GM19025 (cell line): Measurements from ENCODE around the gene CRACR2B.

Source experiments
- ATAC-seq: cut with Tn5 transposase; IDR thresholded peaks from one replicate; pipeline ENCODE4 v1.9.1; 2021; ENCODE audit warnings: mild to moderate bottlenecking, low read depth, moderate library complexity; ENCODE audit not compliant: unreplicated experiment

Gene CRACR2B

DNA sequence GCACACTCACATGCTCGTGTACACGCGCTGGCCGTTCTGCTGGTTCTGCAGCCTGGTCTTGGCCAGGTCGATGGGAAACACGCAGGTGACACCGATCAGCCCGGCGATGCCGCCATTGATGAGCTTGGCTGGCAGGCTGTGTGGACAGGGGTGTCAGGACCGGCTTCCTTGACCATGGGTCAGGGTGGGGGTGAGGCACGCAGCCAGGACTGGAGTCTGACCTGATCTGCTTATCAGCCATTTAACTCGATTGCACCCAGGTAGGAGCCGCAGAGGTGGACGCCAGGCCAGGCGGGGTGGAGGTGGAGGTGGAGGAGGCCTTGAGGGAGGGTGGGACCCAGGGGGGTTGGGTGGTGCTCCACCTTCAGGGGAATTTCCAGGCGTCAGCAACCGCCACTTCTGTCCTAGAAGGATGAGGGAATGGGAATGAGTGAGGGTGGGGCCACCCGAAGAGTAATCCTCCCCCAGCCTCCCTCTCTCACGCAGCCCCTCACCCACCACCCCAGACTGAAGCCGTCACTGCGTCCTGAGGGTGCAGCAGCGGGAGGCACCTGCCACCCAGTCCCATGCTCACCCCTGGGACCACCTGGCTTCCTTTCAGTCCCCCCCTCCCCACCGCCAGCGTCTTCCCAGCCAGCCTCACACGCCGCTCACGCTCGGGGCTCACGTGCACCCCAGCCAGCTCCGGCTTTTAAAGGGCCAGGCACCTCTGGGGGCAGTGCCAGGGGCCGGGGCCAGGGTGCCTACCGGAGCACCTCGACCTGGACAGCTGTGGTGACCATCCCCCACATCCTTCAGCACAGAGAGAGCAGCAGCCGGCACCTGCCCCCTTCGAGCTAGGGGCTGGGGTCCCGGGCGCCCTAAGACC lies 32.7 kb upstream of the CRACR2B start:
- ATAC-seq, result no peak

DNA sequence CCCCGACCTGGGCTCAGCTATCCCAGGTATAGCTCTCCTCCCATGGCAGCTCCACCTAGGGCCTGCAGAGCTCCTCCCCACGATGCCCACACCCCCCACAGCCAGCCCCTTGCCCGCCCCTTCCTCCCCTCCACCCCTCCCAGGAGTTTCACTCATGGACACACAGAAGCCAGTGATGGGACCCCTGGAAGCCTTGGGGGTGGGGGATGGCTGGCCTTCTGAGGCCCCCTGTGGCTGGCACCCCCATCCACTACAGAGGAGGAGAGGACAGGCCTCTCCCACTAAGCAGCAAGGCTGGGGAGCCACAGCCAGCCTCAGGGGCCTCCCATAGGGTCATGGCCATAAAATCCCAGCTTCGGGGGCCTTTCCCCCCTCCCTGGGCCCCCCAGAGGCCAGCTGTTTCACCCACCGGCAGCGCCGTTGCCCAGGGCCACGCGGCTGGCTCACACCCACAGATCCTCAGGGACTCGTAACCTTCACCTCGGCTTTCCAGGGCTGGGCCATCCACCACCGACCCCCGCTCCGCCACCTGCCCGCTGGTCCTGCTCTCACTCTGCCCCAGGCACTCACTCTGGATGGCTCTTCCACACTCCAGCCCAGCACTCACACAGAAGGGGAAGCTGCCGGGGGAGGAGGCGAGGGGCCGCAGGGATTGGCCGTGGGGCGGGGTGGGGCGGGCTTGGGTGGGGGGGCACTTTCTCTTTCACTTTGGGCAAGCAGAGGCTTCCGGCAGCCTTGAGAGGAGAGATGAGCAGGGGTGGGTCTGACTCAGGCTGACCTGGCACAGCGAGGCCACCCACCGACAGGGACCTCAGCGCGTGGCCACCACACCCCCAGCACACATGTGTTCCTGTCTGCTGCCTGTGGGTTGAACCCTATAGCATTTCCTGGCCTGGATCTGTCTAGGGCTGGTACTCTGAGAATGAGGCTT lies 31.8 kb upstream of the CRACR2B start:
- no peak for ATAC-seq

DNA sequence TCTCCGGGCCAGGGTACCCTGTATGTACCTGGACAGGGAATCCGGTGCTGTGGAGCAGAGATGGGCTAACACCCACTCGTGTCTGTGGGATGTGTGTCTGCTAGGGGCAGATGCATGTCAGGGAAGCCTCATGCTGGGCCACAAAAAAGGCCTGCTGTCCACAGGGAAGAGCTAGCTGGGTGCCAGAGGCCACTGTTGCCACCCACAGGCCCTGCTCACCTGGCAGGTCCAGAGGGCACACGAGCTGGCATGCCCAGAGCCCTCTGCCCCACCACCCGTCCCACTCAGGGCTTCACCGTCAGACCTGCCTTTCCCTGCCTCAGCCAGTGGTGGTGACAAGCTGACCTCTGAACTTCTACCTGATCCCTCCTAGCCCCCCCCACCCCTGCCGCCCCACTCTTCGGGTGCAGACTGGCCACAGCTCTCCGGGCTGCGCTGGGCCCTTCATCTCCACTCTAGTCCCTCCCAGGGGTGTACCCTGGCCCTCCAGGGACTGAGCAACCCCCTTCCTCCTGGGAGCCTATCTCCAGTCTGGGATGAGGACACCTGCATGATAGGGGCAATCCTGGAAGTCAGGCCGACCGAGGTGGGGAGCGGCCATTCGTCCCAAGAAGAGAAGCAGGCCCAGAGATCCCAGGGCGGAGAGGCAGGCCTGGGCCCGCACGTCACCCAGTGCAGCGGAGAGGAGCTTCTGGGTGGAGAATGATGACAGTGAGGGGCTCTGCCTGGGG lies 31.0 kb upstream of the CRACR2B start:
- ATAC-seq, result no peak

- ATAC-seq, result peak; percentile 38
Observed at GRCh38 chr11:797296-798092, 30.2 kb upstream of the CRACR2B start.

DNA sequence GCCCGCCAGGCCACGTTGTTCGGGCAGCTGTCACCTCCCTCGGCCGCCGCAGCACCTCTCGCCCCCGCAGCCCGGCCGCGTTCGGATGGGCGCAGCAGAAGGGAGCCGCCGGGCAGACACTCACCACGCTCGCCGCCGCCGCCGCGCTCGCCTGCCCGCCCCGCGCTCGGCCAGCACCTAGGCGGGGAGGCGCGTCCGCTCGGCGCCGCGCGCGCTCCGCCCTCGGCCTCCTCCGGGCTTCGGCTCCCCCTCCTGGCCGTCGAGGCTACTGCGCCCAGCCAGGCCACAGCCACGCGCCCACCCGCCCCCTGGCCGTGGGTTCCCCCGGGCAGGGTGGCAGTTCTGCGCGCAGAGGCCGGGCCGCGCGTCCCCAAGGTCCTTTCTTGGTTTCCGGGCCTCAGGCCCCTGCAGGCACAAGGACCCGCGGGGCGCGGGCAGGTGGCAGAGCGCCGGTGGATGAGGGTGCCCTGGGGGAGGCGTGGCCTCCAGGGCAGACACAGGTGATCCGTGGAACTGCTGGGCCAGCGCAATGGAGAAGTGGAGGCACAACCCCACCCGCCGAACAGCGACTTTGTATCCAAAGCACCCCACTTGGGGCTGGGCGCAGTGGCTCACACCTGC lies 29.5 kb upstream of the CRACR2B start, which contains the start of gene SLC25A22:
Gene SLC25A22 (minus strand): TSS at position 189 of the 621 bp plus-strand sequence. CDS start 3,275 bp downstream, outside the sequence.
- ATAC-seq, result peak; percentile 65

- no peak for ATAC-seq
Observed at GRCh38 chr11:799641-800316, 27.9 kb upstream of the CRACR2B start.

DNA sequence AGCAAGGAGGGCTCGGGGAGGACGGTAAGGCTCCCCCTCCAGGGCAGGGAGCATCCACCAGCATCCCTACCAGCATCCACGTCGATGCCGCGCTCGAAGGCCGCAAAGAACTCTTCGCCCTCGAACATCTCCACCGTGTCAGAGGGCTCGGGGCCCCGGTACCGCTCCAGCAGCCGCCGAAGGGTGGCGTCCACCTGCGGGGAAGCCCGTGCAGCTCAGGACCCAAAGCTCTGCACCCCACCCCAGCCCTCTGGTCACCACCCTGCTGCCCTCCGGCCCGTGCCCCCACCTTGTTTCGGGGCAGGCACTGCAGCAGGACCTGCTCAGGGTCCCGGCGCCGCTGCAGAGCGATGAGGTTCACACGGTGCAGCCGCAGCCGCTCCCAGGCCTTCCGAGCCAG lies 27.2 kb upstream of the CRACR2B start:
- ATAC-seq, result no peak

GRCh38 chr11:801097-801780 lies 26.5 kb upstream of the CRACR2B start:
- ATAC-seq, result no peak

- no peak for ATAC-seq
Observed at GRCh38 chr11:802018-802617, 25.6 kb upstream of the CRACR2B start.

DNA sequence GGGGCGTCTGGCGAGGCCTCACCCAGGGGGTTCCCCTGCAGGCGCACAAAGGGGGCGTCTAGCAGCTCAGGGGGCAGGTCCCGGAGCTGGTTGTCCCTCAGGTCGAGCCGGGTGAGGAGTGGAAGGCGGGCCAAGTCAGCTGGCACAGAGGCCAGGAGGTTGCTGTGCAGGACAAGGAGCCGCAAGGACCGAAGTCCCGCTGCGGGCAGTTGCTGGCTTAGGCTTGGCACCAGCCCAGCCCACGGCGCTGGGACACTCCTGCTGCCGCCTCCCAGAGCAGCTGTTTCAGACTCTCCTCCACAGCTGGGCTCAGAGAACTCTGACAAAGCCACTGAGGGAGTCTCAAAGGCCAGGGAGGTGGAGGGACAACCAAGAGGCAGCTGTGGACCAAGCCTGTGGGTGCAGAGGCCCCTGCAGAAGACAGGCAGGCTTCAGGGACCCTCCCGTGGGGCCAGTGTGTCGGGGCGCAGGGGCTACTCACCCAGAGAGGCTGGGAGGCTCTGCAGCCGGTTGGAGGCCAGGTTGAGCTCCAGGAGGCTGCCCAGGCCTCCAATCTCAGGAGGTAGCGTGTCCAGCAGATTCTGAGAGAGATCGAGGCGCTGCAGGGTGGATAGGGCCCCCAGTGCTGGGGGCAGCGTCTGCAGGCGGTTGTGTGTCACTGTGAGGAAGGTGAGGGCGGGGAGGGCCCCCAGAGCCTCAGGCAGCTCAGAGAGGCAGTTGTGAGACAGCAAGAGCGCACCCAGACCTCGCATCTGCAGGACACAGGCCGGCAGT lies 24.8 kb upstream of the CRACR2B start:
- ATAC-seq, result no peak

DNA sequence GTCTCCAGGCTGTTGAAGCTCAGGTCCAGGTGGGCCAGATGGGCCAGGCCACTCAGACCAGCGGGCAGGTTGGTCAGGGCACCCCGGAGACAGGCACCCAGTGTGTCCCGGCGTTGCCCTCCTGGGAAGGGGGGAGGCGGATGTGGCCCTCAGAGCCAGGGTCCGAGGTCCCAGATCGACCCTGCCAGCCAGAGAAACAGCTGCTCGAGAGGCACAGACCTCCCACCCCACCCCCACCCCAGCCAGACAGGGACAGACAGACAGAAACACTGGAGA lies 24.3 kb upstream of the CRACR2B start:
- ATAC-seq, result no peak

GRCh38 chr11:803770-804598 lies 23.7 kb upstream of the CRACR2B start:
- no peak for ATAC-seq

DNA sequence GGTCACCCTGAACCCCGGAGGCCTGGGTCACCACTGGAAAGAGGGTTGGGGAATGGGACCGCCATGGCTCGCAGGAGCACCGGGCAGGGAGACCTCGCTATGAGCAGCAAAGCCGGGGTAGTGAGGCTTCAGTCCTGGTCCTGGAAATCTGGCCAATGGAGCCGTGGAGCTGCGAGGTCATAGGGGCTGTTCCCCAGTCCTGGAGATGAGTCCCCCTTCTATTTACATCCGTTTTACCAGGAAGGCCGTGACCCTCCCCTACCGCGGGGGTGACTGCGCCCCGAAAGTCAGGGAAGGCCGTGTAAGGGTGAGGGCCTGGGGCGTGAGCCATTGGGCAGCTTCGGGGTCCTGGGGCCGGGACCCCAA lies 23.1 kb upstream of the CRACR2B start:
- ATAC-seq, result no peak

DNA sequence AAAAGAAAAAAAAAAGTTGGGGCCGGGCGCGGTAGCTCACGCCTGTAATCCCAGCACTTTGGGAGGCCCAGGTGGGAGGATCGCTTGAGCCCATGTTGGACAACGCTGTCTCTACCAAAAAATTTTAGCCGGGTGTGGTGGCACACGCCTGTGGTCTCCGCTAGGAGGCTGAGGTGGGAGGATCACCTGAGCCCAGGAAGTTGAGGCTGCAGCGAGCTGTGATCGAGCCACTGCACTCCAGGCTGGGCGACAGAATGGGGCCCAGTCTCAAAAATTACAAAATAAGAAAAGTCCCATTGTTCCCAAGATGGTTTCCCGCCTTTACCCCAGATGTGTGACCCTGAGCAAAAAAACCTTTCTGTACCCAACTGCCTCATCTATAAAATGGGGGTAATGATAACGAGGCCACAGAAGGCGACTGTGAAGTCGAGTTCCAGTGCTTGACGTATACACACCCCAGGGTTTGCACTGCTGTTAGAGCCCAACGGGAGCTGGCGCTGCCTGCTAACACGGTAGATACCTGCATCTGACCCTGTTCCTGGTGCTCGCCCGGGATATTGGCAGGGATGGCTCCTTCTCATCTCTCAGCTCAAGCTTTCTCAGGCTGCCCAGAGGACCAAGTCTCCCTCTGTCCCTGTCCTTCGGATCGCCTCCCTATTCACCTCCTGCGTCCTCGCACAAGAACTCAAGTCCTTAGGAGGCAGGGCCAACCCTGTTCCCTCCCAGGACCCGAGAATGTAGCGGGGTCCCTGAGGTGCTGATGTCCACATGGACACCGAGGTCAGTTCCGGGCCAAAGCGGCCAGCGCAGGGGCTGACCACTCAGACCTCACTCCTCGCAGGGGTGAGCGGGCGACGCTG lies 19.1 kb upstream of the CRACR2B start:
- no peak for ATAC-seq

DNA sequence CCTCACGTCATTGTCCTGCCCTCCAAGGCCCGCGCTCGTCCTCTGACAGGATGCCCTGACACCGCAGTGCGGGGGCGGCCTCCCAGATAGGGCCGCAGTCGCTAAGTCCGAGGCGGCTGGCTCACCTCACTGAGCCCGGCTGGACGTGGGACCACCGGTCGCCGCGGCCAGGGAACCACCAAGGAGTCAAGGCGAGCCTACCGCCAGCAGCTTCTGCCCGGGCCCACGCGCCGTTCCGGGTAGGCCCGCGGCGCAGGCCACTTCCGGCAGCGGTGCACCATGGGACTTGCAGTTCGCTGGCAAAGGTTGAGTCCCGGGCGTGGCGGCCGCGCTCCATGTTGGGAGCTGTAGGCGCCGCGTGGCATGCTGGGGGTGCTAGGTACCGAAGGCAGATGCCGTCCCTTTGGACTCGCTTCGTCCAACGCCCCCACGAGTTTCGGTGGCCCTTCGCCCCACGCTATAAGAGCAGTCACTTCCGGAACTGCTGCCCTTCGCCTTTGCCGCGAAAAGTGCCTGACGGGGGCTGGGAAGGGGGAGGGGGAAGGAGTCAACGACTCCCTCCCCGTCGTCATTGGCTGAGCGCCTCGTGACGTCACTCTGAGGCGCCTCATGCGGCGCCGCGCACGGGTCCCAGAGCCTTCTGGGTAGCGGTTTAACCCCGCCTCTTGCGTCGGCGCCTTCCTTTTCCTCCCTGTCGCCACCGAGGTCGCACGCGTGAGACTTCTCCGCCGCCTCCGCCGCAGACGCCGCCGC lies 18.3 kb upstream of the CRACR2B start, which contains the start of gene RPLP2:
Gene RPLP2 (plus strand): TSS at position 681 of the 753 bp plus-strand sequence. CDS start 268 bp downstream, outside the sequence.
- peak; percentile 66 for ATAC-seq
